GM18867 (cell line): ENCODE data around the gene TTR.
A peak's percentile ranks its signal among the peaks of the same experiment; 100 is the strongest.

Experiments
- ATAC-seq: cut with Tn5 transposase; IDR thresholded peaks from one replicate; pipeline ENCODE4 v1.9.1; 2021; ENCODE audit warnings: mild to moderate bottlenecking, moderate library complexity; ENCODE audit not compliant: unreplicated experiment

Gene TTR

GRCh38 chr18:31591628-31592027, at the start of gene TTR:
TTR (plus strand) TSS chr18:31591877; CDS start chr18:31591903, 26 bp downstream.
- no peak for ATAC-seq

- ATAC-seq: no peak
Measured at GRCh38 chr18:31546476-31546875, 45.2 kb upstream of the TTR start.

GRCh38 chr18:31548853-31549252, 42.8 kb upstream of the TTR start:
- ATAC-seq: no peak

- ATAC-seq: no peak
Measured at GRCh38 chr18:31549416-31549815, 42.3 kb upstream of the TTR start.

GRCh38 chr18:31551883-31552282, 39.8 kb upstream of the TTR start:
- no peak for ATAC-seq

- no peak for ATAC-seq
Measured at GRCh38 chr18:31553800-31554199, 37.9 kb upstream of the TTR start.

GRCh38 chr18:31554776-31555175, 36.9 kb upstream of the TTR start:
- no peak for ATAC-seq

- peak; percentile 70 for ATAC-seq
Measured at GRCh38 chr18:31555971-31556747, 35.5 kb upstream of the TTR start.

GRCh38 chr18:31557446-31557845, 34.2 kb upstream of the TTR start:
- no peak for ATAC-seq

- no peak for ATAC-seq
Measured at GRCh38 chr18:31558567-31558966, 33.1 kb upstream of the TTR start.

GRCh38 chr18:31562726-31563125, 29.0 kb upstream of the TTR start:
- no peak for ATAC-seq

- no peak for ATAC-seq
Measured at GRCh38 chr18:31563778-31564177, 27.9 kb upstream of the TTR start.

GRCh38 chr18:31565345-31565744, 26.3 kb upstream of the TTR start:
- ATAC-seq: no peak

- ATAC-seq: no peak
Measured at GRCh38 chr18:31565782-31566512, 25.7 kb upstream of the TTR start.

- ATAC-seq: no peak
Measured at GRCh38 chr18:31566576-31567306, 24.9 kb upstream of the TTR start.

- no peak for ATAC-seq
Measured at GRCh38 chr18:31572368-31572767, 19.3 kb upstream of the TTR start.

GRCh38 chr18:31573051-31573450, 18.6 kb upstream of the TTR start:
- ATAC-seq: no peak

- no peak for ATAC-seq
Measured at GRCh38 chr18:31574359-31574758, 17.3 kb upstream of the TTR start.

GRCh38 chr18:31575515-31576257, 16.0 kb upstream of the TTR start:
- no peak for ATAC-seq

- no peak for ATAC-seq
Measured at GRCh38 chr18:31576670-31577069, 15.0 kb upstream of the TTR start.

GRCh38 chr18:31577195-31577594, 14.5 kb upstream of the TTR start:
- ATAC-seq: no peak
